Testis (tissue), 3 donors: Measurements from ENCODE around the gene KCNG1. TPM values are rescaled to one million over a fixed set of nuclear protein-coding genes. Genes with fewer than 3 reads are reported as not detected.

Experiments used
- DNase-seq: peaks from one replicate; pipeline ENCODE4 v3.0.0-alpha.2; 2019
- H3K27ac ChIP-seq, 2 donors: fragments of 200-600 bp; sonication (generic); one replicate each; pipeline ENCODE4 v1.5.1; 2019
- H3K27me3 ChIP-seq: fragments of 200-600 bp; sonication (generic); one replicate; pipeline ENCODE4 v1.5.1; 2019
- H3K36me3 ChIP-seq: fragments of 200-600 bp; sonication (generic); one replicate; pipeline ENCODE4 v1.5.1; 2017; ENCODE audit warnings: low read depth; ENCODE audit errors: missing control alignments
- H3K4me1 ChIP-seq: fragments of 200-600 bp; sonication (generic); one replicate; pipeline ENCODE4 v1.5.1; 2019
- H3K4me3 ChIP-seq, 2 donors: fragments of 200-600 bp; sonication (generic); one replicate each; pipeline ENCODE4 v1.5.1; 2017 to 2019
- H3K9me3 ChIP-seq: fragments of 200-600 bp; sonication (generic); one replicate; pipeline ENCODE4 v1.5.1; 2017
- CTCF ChIP-seq, 3 experiments: fragments of 450-650 bp in 2 of 3; fragments of 200-600 bp in 1 of 3; sonication (generic) in 1 of 3; IDR thresholded peaks; one replicate each; pipeline ENCODE4 v1.5.1; 2016 to 2019; ENCODE audit warnings: antibody characterized with exemption in 3 of 3, mild to moderate bottlenecking in 2 of 3, moderate library complexity in 1 of 3
- POLR2A ChIP-seq: fragments of 450-650 bp; IDR thresholded peaks from one replicate; pipeline ENCODE4 v1.6.1; 2017; ENCODE audit warnings: antibody characterized with exemption, mild to moderate bottlenecking, moderate library complexity
- WGBS, 2 donors: methylation state at CpG; one replicate each; pipeline ENCODE4 v1.1.5; 2018; 5-methylcytosine and 5-hydroxymethylcytosine counted together
- intact Hi-C: fragments of 100-400 bp; cut with DNase I; formaldehyde crosslinking; loops from one replicate; pipeline ENCODE4 v1.15.1; 2023; ENCODE audit warnings: low total_unique reads
- polyA plus RNA-seq: library from polyadenylated mRNA; stranded (reverse); fragments of 350-450 nt; fragmentation: Illumina TruSeq; extraction: RNeasy Lipid Tissue Mini Kit (QIAGEN cat#74804); gene quantifications from one replicate; pipeline ENCODE4 v1.2.3, GENCODE V29; 2014; ENCODE audit warnings: low read depth, low replicate concordance; ENCODE audit not compliant: insufficient read depth
- total RNA-seq, 2 donors: library from RNA; depleted of rRNA; stranded (reverse); fragments of >200 nt; gene quantifications; one replicate each; pipeline ENCODE4 v1.2.3, GENCODE V29; 2016

Gene KCNG1
- total and polyA plus RNA-seq, 3 donors from 2014 or later: 20.9 to 78.2 (median 35.8) TPM

GRCh38 chr20:51016521-51016920, 6.4 kb downstream of the KCNG1 start:
- TF ChIP-seq CTCF (IDR thresholded peaks at IDR 0.05): no peak
- no peak for TF ChIP-seq POLR2A
- no peaks in the 10 kb centered on the region for H3K27me3 ChIP-seq
- intact Hi-C loops: no loop called here
- peaks cover 6% of the 10 kb centered on the region for H3K4me1 ChIP-seq
- no peak for DNase-seq
- H3K4me3 ChIP-seq: no peak overlapping the region
- no peaks in the 10 kb centered on the region for H3K9me3 ChIP-seq
- WGBS, 2 donors: 84 to 92% methylated on average over 8 to 9 of the region's 9 CpGs
- H3K36me3 ChIP-seq: no peaks in the 10 kb centered on the region
- no peak overlapping the region for H3K27ac ChIP-seq

- DNase-seq: peak; percentile 70
- intact Hi-C loops: no loop called here
- Histone ChIP-seq H3K27ac (no peak overlapping the region), H3K4me3 (no peak overlapping the region), H3K4me1 (peaks cover 6% of the 10 kb centered on the region), H3K27me3 (no peaks in the 10 kb centered on the region), H3K36me3 (no peaks in the 10 kb centered on the region), H3K9me3 (no peaks in the 10 kb centered on the region)
- WGBS, 2 donors: 60 to 67% methylated on average over 15 to 16 of the region's 16 CpGs
- TF ChIP-seq CTCF (IDR thresholded peaks at IDR 0.05) (peak; percentile 9 to 69 (median 65)), POLR2A (no peak)
Measured at GRCh38 chr20:51014797-51015722, 7.8 kb downstream of the KCNG1 start.

GRCh38 chr20:51013577-51014330, 9.2 kb downstream of the KCNG1 start:
- intact Hi-C loops: no loop called here
- TF ChIP-seq POLR2A: no peak
- TF ChIP-seq CTCF (IDR thresholded peaks at IDR 0.05): no peak
- peaks cover 6% of the 10 kb centered on the region for H3K4me1 ChIP-seq
- H3K4me3 ChIP-seq: no peak overlapping the region
- WGBS, 2 donors: 38 to 40% methylated on average over 8 of the region's 8 CpGs
- no peaks in the 10 kb centered on the region for H3K27me3 ChIP-seq
- no peak for DNase-seq
- no peak overlapping the region for H3K27ac ChIP-seq
- H3K9me3 ChIP-seq: no peaks in the 10 kb centered on the region
- H3K36me3 ChIP-seq: no peaks in the 10 kb centered on the region

GRCh38 chr20:51012357-51012756, 10.6 kb downstream of the KCNG1 start:
- TF ChIP-seq POLR2A (no peak), CTCF (IDR thresholded peaks at IDR 0.05) (no peak)
- no peaks in the 10 kb centered on the region for H3K27me3 ChIP-seq
- 64 to 94% methylated on average over 3 of the region's 3 CpGs for WGBS, 2 donors
- no peaks in the 10 kb centered on the region for H3K36me3 ChIP-seq
- intact Hi-C loops: no loop called here
- H3K9me3 ChIP-seq: no peaks in the 10 kb centered on the region
- DNase-seq: no peak
- peaks cover 6% of the 10 kb centered on the region for H3K4me1 ChIP-seq
- H3K27ac ChIP-seq: no peak overlapping the region
- no peak overlapping the region for H3K4me3 ChIP-seq
